Vagina (tissue), 2 donors: ENCODE results near the gene EFCAB6.

ENCODE experiments used
- POLR2AphosphoS5 ChIP-seq, 2 donors: sonication (generic); formaldehyde crosslinking; IDR thresholded peaks; one replicate each; pipeline ENCODE4 v1.9.0; 2017; ENCODE audit warnings: antibody characterized with exemption in 2 of 2, mild to moderate bottlenecking in 2 of 2, low read depth in 1 of 2; ENCODE audit not compliant: insufficient read depth in 1 of 2
- TF ChIP-seq, protein P1 (sequence below), 3 experiments: fragments of 450-650 bp in 2 of 3; fragments of 200-600 bp in 1 of 3; sonication (generic) in 1 of 3; IDR thresholded peaks; one replicate each; pipeline ENCODE4 v1.5.1; 2017 to 2019; ENCODE audit warnings: antibody characterized with exemption in 3 of 3, mild to moderate bottlenecking in 2 of 3, moderate library complexity in 2 of 3

- TF ChIP-seq, protein P1, sequence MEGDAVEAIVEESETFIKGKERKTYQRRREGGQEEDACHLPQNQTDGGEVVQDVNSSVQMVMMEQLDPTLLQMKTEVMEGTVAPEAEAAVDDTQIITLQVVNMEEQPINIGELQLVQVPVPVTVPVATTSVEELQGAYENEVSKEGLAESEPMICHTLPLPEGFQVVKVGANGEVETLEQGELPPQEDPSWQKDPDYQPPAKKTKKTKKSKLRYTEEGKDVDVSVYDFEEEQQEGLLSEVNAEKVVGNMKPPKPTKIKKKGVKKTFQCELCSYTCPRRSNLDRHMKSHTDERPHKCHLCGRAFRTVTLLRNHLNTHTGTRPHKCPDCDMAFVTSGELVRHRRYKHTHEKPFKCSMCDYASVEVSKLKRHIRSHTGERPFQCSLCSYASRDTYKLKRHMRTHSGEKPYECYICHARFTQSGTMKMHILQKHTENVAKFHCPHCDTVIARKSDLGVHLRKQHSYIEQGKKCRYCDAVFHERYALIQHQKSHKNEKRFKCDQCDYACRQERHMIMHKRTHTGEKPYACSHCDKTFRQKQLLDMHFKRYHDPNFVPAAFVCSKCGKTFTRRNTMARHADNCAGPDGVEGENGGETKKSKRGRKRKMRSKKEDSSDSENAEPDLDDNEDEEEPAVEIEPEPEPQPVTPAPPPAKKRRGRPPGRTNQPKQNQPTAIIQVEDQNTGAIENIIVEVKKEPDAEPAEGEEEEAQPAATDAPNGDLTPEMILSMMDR (IDR thresholded peaks at IDR 0.05) = no peak
- no peak for TF ChIP-seq POLR2AphosphoS5 (IDR thresholded peaks at IDR 0.05; ENCODE audit: insufficient read depth in 1 of 2, low read depth in 1 of 2)
These were observed 42.7 kb upstream of the EFCAB6 start for GRCh38 chr22:43854786-43855271.
